Central memory CD8-positive, alpha-beta T cell (primary cell): ENCODE measurements around the gene SURF2.
A peak's percentile ranks its signal among the peaks of the same experiment; 100 is the strongest.
"Not testable (repeated sequence)": the region's sequence is repeated elsewhere in the genome, so short reads cannot be mapped to it uniquely, and the experiment has no call there.

Source experiments
- ATAC-seq: fragments of 150-1000 bp; cut with Tn5 transposase; replicated peaks from 2 replicates; pipeline ENCODE4 v1.10.0; 2022; ENCODE audit warnings: mild to moderate bottlenecking, moderate FRiP score, moderate number of reproducible peaks; ENCODE audit not compliant: poor library complexity, severe bottlenecking; ENCODE audit errors: extremely low read depth
- DNase-seq, 2 donors: peaks; one replicate each; pipeline ENCODE4 v3.0.0; 2021; ENCODE audit warnings: low spot score in 2 of 2
- H3K27ac Mint-ChIP-seq: one replicate; pipeline ENCODE4 v1.8.0; 2022; ENCODE audit warnings: low read depth, mild to moderate bottlenecking, moderate library complexity, mixed read lengths
- H3K27me3 Mint-ChIP-seq: one replicate; pipeline ENCODE4 v1.8.0; 2022; ENCODE audit warnings: mixed read lengths
- H3K36me3 Mint-ChIP-seq: one replicate; pipeline ENCODE4 v1.8.0; 2022; ENCODE audit warnings: mild to moderate bottlenecking, moderate library complexity, mixed read lengths; ENCODE audit not compliant: insufficient read depth
- H3K4me1 Mint-ChIP-seq: one replicate; pipeline ENCODE4 v1.8.0; 2022; ENCODE audit warnings: mixed read lengths
- H3K4me3 Mint-ChIP-seq: one replicate; pipeline ENCODE4 v1.8.0; 2022; ENCODE audit warnings: mild to moderate bottlenecking, moderate library complexity, mixed read lengths
- H3K9me3 Mint-ChIP-seq: one replicate; pipeline ENCODE4 v1.8.0; 2022; ENCODE audit warnings: mixed read lengths

Gene SURF2

DNA sequence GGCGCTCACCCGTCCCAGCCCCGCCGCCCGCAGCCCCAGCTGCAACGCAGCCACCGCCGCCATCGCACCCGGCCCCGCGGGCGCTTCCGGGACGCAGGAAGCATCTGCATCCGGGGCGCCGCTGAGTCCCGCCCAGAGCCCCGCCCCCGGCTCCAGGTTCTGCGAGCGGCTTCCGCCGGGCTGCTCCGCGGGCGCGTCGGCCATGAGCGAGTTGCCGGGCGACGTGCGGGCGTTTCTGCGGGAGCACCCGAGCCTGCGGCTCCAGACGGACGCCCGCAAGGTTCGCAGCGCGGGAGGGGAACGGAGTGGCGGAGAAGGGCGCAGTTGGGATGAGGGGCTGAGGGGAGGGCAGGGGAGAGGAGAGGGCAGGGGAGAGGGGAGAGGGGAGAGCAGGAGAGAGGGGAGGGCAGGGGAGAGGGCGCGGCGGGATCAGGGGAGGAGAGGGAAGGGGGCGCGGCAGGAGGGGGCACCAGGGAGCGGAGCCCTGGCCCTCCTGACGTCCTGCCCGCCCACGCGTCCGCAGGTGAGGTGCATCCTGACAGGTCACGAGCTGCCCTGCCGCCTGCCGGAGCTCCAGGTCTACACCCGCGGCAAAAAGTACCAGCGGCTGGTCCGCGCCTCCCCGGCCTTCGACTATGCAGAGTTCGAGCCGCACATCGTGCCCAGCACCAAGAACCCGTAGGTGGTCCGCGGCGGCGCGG, at the start of gene SURF2, which contains the start of gene SURF1:
TSS of gene SURF2 (plus strand) at position 160 of the 701 bp plus-strand sequence. CDS start at position 203, 43 bp downstream.
TSS of gene SURF1 (minus strand) at position 97 of the 701 bp plus-strand sequence. CDS start at position 63, 34 bp downstream.
- Mint-ChIP-seq H3K36me3 (peaks cover 37% of the 10 kb centered on the region), H3K4me3 (peak within 1 kb of the TSS; percentile 83), H3K27ac (peak within 1 kb of the TSS; percentile 79), H3K27me3 (no peaks in the 10 kb centered on the region), H3K9me3 (no peaks in the 10 kb centered on the region), H3K4me1 (peaks cover 40% of the 10 kb centered on the region)
- DNase-seq (peak; percentile 72 to 78), ATAC-seq (peak; percentile 96)

- H3K27me3 Mint-ChIP-seq: peaks cover 48% of the 10 kb centered on the region
- H3K4me1 Mint-ChIP-seq: no peaks in the 10 kb centered on the region
- H3K4me3 Mint-ChIP-seq: no peak overlapping the region
- DNase-seq (no peak), ATAC-seq (no peak)
- H3K9me3 Mint-ChIP-seq: no peaks in the 10 kb centered on the region
- H3K36me3 Mint-ChIP-seq: no peaks in the 10 kb centered on the region
- H3K27ac Mint-ChIP-seq: no peak overlapping the region
These were observed 49.0 kb upstream of the SURF2 start for GRCh38 chr9:133307301-133307700.

DNA sequence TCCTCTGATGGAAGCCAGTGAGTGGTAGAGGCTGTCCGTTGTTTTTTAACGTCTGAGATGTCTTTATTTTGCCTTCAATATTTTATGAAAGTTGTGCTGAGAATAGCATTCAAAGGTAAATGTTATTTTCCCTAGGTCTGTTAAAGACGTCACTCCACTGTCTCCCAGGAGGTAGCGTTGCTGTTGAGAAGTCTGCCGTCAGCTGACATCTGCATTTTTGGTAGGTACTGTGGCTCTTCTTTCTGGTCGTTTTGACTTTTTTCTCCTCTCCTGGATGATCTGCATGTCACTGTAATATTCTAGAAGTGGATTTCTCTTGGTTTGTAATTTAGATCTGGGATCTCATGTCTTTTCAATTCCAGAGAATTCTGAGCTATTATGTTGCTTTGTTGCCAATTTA, 46.7 kb upstream of the SURF2 start:
- DNase-seq (no peak), ATAC-seq (no peak)
- H3K27ac Mint-ChIP-seq: no peak overlapping the region
- H3K4me3 Mint-ChIP-seq: no peak overlapping the region
- no peaks in the 10 kb centered on the region for H3K9me3 Mint-ChIP-seq
- H3K27me3 Mint-ChIP-seq: peaks cover 48% of the 10 kb centered on the region
- H3K4me1 Mint-ChIP-seq: no peaks in the 10 kb centered on the region
- H3K36me3 Mint-ChIP-seq: no peaks in the 10 kb centered on the region

GRCh38 chr9:133315997-133316396, 40.4 kb upstream of the SURF2 start:
- Mint-ChIP-seq H3K27ac (no peak overlapping the region), H3K4me1 (no peaks in the 10 kb centered on the region), H3K9me3 (no peaks in the 10 kb centered on the region), H3K36me3 (no peaks in the 10 kb centered on the region), H3K27me3 (peaks cover 21% of the 10 kb centered on the region), H3K4me3 (no peak overlapping the region)
- DNase-seq (no peak), ATAC-seq (no peak)

DNA sequence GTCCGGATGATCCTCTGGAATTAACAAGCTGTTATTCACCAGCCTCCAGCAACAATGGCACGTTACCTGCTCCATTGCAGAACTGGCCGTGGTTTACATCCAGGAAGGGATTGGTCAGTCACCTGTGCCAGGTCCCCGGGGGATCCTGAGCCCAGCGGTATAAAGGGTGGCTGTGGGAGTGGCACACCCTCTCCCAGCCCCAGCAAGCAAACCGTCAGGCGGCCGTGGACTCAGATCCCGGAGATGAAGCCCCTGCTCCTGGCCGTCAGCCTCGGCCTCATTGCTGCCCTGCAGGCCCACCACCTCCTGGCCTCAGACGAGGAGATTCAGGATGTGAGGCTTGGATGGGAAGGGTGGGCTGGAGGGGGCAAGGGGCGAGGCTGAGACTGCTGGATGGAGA, 38.8 kb upstream of the SURF2 start:
- not testable (repeated sequence) for H3K4me3 Mint-ChIP-seq, H3K27ac Mint-ChIP-seq, H3K36me3 Mint-ChIP-seq, H3K4me1 Mint-ChIP-seq, DNase-seq, ATAC-seq, H3K9me3 Mint-ChIP-seq
- H3K27me3 Mint-ChIP-seq: peaks cover 29% of the 10 kb centered on the region

GRCh38 chr9:133320421-133320881, 35.9 kb upstream of the SURF2 start:
- no peak for DNase-seq
- H3K36me3 Mint-ChIP-seq: no peaks in the 10 kb centered on the region
- ATAC-seq: no peak
- no peaks in the 10 kb centered on the region for H3K4me1 Mint-ChIP-seq
- H3K27ac Mint-ChIP-seq: no peak overlapping the region
- H3K4me3 Mint-ChIP-seq: no peak overlapping the region
- no peaks in the 10 kb centered on the region for H3K9me3 Mint-ChIP-seq
- H3K27me3 Mint-ChIP-seq: peaks cover 29% of the 10 kb centered on the region

- Mint-ChIP-seq H3K36me3 (no peaks in the 10 kb centered on the region), H3K4me1 (no peaks in the 10 kb centered on the region), H3K4me3 (no peak overlapping the region), H3K9me3 (no peaks in the 10 kb centered on the region), H3K27me3 (peaks cover 26% of the 10 kb centered on the region), H3K27ac (no peak overlapping the region)
- ATAC-seq (no peak), DNase-seq (no peak)
These were observed 34.9 kb upstream of the SURF2 start for GRCh38 chr9:133321411-133321935.

GRCh38 chr9:133322701-133323100, 33.6 kb upstream of the SURF2 start:
- H3K4me1 Mint-ChIP-seq: no peaks in the 10 kb centered on the region
- no peak for ATAC-seq
- H3K27me3 Mint-ChIP-seq: peaks cover 14% of the 10 kb centered on the region
- no peaks in the 10 kb centered on the region for H3K36me3 Mint-ChIP-seq
- peak overlapping the region; percentile 64 for H3K27ac Mint-ChIP-seq
- no peaks in the 10 kb centered on the region for H3K9me3 Mint-ChIP-seq
- H3K4me3 Mint-ChIP-seq: no peak overlapping the region
- no peak for DNase-seq

GRCh38 chr9:133323211-133323610, 33.1 kb upstream of the SURF2 start:
- Mint-ChIP-seq H3K36me3 (no peaks in the 10 kb centered on the region), H3K9me3 (no peaks in the 10 kb centered on the region), H3K27ac (no peak overlapping the region), H3K4me3 (no peak overlapping the region), H3K4me1 (peaks cover under 1% of the 10 kb centered on the region), H3K27me3 (peaks cover 9% of the 10 kb centered on the region)
- ATAC-seq (no peak), DNase-seq (no peak)

GRCh38 chr9:133323991-133324703, 32.2 kb upstream of the SURF2 start:
- H3K4me3 Mint-ChIP-seq: no peak overlapping the region
- no peak overlapping the region for H3K27ac Mint-ChIP-seq
- DNase-seq (no peak), ATAC-seq (no peak)
- no peaks in the 10 kb centered on the region for H3K36me3 Mint-ChIP-seq
- H3K4me1 Mint-ChIP-seq: peaks cover 9% of the 10 kb centered on the region
- no peaks in the 10 kb centered on the region for H3K9me3 Mint-ChIP-seq
- H3K27me3 Mint-ChIP-seq: peaks cover 8% of the 10 kb centered on the region

DNA sequence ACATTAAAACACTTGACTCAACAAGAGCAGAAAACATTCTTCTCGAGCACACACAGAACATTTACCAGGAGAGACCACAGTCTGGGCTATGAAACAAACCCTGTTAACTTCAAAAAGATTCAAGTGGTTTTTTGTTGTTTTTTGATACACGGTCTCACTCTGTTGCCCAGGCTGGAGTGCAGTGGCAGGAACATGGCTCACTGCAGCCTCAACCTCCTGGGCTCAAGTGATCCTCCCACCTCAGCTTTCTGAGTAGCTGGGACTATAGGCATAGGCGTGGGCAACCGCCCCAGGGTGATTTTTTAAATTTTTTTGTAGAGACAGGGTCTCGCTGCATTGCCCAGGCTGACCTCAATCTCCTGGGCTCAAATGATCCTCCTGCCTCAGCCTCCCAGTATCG, 29.3 kb upstream of the SURF2 start:
- H3K36me3 Mint-ChIP-seq: peaks cover 12% of the 10 kb centered on the region
- ATAC-seq, H3K4me1 Mint-ChIP-seq, H3K27ac Mint-ChIP-seq, H3K9me3 Mint-ChIP-seq, H3K4me3 Mint-ChIP-seq, H3K27me3 Mint-ChIP-seq, DNase-seq: not testable (repeated sequence)

- ATAC-seq: no peak
- no peak for DNase-seq
- Mint-ChIP-seq H3K27me3 (no peaks in the 10 kb centered on the region), H3K36me3 (peaks cover 18% of the 10 kb centered on the region), H3K27ac (peak overlapping the region; percentile 29), H3K9me3 (no peaks in the 10 kb centered on the region), H3K4me1 (peaks cover 10% of the 10 kb centered on the region), H3K4me3 (no peak overlapping the region)
These were observed 28.4 kb upstream of the SURF2 start for GRCh38 chr9:133327834-133328484.
